T1000 (cell line): ENCODE measurements around the gene MIER2.
"Not testable (repeated sequence)": the region's sequence is repeated elsewhere in the genome, so short reads cannot be mapped to it uniquely, and the experiment has no call there.

Source experiments
- DNase-seq: peaks from one replicate; lab custom pipeline; 2025; ENCODE audit warnings: mixed read lengths; lab: John Stamatoyannopoulos, UW

MIER2 gene

GRCh38 chr19:282501-282900 is 62.1 kb downstream of the MIER2 start:
- no peak for DNase-seq

- no peak for DNase-seq
These were observed 62.6 kb downstream of the MIER2 start for GRCh38 chr19:281992-282391.

GRCh38 chr19:281156-281853 is 63.3 kb downstream of the MIER2 start:
- no peak for DNase-seq

- no peak for DNase-seq
These were observed 64.0 kb downstream of the MIER2 start for GRCh38 chr19:280541-281009.

GRCh38 chr19:279656-280055 is 64.9 kb downstream of the MIER2 start:
- DNase-seq, result no peak

GRCh38 chr19:279231-279630 is 65.4 kb downstream of the MIER2 start:
- DNase-seq, result no peak

GRCh38 chr19:277581-278165 is 66.9 kb downstream of the MIER2 start:
- DNase-seq, result no peak

GRCh38 chr19:277131-277530 is 67.5 kb downstream of the MIER2 start:
- no peak for DNase-seq

- no peak for DNase-seq
These were observed 68.5 kb downstream of the MIER2 start for GRCh38 chr19:275958-276646.

- no peak for DNase-seq
These were observed 69.6 kb downstream of the MIER2 start for GRCh38 chr19:275000-275399.

GRCh38 chr19:273393-273792 is 71.2 kb downstream of the MIER2 start:
- no peak for DNase-seq

GRCh38 chr19:271856-272255 is 72.7 kb downstream of the MIER2 start:
- DNase-seq, result no peak

- not testable (repeated sequence) for DNase-seq
These were observed 73.8 kb downstream of the MIER2 start for GRCh38 chr19:270766-271318.

- no peak for DNase-seq
These were observed 75.4 kb downstream of the MIER2 start for GRCh38 chr19:269241-269640.

GRCh38 chr19:262125-262524 is 82.5 kb downstream of the MIER2 start:
- no peak for DNase-seq

- DNase-seq, result not testable (repeated sequence)
These were observed 87.8 kb downstream of the MIER2 start for GRCh38 chr19:256804-257203.
